Activated naive CD4-positive, alpha-beta T cell treated with Interleukin-2 at 50 U/mL for 16 hours (primary cell): ENCODE data around the gene PIWIL1.

Experiments used
- DNase-seq: peaks from one replicate; pipeline ENCODE4 v3.0.0-alpha.2; 2020

PIWIL1 gene

DNA sequence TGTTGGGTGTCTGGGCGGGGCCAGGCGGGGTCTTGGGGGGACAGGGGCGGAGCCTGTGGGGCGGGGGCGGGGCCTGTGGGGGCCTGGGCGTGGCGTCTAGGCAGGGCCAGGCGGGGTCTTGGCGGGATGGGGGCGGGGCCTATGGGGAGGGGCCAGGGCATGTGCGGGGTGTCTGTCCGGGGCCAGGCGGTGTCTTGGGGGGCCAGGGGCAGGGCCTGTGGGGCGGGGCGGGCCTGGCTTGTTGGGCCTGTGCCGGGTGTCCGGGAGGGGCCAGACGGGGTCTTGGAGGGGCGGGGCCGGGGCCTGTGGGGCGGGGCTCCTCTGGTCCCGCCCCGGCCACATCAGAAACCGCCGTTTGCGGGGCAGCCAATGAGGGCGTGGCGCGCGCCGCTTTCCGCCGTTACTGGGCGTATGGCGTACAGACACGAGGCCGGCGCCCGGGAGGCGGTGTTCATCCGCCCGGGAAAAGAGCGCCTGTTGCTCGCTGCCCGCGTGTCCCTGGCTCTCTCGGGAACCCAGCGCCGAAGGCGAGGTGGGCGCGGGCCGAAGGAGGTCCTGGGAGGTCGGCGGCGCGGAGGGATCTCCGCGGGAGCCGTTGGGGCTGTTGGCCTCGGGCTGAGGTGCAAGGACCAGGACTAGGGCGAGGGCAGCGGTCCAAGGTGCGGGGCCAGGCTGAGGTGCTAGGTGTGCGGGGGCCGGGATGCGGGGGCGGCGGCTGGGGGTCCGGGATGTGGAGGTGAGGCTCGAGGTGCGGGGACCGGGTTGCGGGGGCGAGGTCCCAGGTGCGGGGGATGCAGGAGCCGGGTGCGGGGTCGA lies at the start of gene PIWIL1:
PIWIL1 (plus strand) TSS at position 400 of the 816 bp plus-strand sequence. CDS start 4,705 bp downstream, outside the sequence.
- DNase-seq: no peak

DNA sequence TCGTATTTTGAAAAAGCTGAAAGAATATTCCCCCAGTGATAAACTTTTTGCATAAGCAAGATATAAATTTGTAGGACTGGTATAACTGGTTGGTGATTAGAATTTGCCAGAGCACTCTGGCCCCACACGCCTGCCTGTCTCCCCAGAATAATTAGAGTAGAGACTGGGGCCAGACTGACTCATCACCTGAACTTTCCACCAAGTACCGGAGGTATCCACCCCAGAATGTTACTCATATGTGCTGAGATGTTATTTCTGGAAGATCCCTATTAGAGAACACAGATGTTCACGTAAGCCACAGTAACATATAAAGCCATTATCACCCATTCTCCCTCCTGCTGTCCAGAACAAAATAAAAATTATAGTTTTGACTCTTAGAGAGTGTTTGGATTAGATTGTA lies 49.5 kb upstream of the PIWIL1 start:
- DNase-seq: no peak

DNA sequence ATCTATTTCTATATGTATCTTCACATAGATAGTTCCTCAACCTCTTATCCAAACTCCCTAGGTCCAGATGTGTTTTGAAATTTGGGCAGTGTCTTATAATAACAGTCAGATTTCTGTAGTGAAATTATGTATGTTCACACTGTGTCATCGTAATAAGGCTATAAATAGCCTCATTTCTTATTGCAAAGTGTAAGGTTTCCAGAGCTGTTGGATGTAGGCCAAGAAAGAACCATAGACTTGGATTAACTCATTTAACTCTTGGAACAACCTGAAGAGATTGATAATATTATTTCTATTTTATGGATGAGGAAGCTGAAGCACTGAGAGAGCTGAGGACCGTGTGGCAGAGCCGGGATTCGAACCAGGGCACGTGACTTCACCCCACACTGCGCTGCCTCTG lies 49.0 kb upstream of the PIWIL1 start:
- no peak for DNase-seq

DNA sequence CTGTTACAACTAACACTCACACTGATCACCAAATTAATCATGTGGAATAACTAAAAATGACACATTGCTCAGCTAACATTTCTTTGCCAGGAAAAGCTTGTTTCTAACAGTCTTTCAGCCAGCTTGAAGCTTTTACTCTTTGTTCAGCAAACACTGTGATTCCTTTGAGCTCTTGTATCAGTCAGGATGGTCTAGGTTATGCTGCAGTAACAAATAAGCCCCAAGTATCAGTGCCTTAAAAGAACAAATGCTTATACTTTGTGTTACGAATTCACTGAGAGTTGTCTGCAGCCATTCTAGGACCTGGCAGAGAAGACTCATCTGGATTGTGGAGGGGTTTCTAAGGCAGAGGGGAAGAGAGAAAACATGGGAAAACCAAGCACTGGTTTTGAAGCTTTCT lies 47.6 kb upstream of the PIWIL1 start:
- DNase-seq: no peak

DNA sequence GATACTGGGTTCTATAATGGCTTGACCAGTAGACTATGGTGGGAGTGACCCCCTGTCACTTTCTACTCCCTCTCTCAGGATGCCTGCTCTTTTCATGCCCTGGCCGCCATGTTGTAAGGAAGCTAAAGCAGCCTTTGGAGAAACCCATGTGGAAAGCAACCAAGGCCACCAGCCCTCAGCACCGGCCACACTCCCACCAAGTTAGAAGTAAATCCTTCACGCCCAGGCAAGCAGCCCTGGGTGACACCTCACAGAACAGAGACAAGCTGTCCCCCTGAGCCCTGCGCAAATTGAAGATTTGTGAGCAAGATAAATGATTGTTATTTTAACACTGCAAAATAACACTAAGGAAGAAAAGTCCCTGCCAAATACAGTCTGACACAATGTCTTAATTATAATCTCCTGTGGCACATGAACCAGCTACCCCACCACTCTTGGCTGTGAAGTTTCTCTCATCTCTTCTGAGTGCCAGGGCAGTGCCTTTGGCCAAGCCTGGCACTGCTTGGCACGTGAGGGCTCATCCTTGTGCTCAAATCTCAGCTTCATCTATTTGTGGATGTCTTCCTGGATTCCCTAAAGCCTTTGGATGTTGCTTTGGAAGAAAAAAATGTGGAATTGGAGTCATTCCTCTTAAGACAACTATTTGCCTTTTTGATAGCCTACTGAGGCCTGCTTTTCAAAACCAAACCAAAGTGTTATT lies 39.2 kb upstream of the PIWIL1 start:
- DNase-seq: no peak

DNA sequence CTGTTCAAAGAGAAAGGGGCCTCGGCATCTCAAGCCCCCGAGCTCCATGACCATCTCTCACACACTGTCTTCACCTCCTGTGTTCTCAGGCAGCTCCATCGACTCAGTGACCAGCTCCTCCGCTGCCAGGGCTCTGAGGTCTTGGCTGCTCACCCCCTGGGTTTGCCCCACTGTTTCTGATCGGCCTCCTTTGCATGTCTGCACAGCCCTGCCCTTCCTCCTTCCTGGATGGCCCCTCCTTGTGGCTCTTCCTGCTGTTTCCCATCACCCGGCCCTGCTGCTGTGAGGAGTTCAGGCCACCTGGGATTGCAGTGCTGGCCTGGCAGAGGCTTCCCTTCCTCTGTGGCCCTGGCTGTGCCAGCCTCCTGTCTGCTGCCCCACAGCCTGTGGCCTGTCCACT lies 38.1 kb upstream of the PIWIL1 start:
- no peak for DNase-seq

DNA sequence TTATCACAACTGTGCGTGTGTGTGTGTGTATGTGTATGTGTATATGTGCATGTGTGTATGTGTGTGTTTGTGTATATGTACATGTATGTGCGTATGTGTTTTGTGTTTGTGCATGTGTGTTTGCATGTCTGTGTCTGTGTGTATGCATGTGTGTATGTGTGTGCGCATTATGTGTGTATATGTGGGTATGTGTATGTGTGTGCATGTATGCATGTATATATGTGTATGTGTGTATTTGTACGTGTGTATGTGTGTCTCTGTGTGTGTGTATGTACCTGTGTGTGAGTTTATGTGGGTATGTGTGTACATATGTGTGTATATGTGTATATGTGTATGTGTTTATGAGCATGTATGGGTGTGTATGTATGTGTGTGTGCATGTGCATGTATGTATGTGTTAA lies 37.6 kb upstream of the PIWIL1 start:
- no peak for DNase-seq

DNA sequence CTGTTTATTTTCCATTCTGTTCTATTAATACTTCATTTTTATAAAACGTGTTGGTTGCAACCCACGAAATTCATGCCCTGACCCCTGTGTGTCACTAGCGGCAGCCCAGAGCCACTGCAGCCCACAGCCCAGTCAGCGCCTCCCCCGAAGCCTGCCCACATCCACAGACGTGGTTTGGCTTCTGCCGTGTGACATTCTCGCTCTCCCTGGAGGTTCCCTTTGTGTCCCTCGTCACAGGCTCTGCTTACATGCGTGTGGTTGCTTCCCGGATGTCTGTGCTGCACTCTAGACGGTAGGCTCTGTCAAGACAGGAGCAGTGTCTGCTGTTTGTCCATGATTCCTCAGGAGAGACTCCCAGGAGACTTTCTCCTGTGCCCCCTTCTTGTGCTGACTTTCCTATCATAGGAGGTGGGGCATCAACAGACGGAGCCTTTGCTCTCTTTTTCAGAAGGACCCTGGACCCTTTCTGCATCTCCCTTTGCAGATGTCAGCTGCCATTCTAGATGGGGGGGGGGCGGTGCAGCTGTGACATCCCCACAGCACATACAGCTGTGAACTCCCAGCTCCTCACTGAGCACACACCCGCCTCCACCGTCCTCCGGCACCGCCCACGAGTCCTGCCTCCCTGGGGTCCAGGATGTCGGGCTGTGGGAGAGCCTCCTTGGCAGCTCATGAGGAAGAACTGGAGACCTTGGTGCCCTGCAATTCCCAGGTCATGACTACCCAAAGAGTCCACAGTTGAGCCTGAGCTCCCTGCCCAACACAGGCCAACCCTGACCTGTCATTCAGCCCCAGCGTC lies 36.8 kb upstream of the PIWIL1 start:
- no peak for DNase-seq

DNA sequence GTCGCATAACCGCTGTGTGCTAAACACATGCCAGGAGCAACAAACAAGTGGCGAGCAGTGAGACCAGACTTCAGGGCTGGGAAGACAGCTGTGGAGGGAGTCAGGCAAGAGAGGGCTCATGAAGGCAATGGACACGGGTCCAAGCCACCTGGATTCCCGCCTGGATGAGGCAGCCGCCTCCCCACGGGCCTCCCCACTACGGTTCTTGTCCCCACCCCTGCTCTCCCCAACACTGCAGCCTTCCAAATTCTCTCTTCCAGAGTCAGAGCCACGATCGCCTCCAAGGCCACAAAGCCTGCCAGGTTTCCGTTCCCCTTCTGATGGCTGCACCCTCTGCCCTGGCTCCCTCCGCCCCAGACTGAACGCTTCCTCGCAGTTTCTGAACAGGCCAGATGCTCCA lies 36.1 kb upstream of the PIWIL1 start:
- no peak for DNase-seq

DNA sequence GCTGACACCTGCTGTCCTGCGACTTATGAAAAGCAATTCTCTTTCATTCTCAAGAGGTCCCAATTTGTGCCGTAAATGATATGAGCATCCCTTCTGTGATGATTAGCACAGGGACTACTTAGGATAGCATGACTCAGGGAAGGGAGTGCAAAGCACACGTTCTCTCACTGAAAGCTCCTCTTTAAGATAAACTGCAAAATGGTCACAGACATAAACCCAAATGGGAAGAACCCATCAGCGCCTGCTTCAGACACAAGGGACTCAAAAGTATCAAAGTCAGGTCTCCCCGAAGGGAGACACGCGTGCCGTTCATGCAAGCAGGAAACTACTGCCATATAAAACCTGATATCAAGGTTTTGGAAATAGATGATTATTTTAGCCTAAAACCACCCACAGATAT lies 33.9 kb upstream of the PIWIL1 start:
- DNase-seq: no peak

DNA sequence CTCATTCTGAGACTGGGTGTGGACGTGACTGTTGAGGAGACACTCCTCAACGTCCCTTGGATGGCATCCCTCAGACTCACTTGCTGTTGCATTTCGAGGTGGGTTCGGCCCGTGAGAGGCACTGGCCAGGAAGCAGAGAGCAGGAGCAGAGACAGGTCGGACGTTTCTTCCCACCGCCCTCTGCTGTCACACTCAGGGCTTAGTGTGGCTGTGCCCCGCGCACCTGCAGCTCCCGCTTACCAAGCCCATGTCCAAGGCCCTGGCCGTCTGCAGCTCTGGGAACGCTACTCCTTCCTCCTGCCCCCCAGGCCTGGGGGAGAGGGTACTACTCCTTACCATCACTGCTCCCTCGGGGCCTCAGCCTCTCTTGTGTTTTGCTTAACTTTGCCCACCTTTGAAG lies 29.8 kb upstream of the PIWIL1 start:
- DNase-seq: no peak

DNA sequence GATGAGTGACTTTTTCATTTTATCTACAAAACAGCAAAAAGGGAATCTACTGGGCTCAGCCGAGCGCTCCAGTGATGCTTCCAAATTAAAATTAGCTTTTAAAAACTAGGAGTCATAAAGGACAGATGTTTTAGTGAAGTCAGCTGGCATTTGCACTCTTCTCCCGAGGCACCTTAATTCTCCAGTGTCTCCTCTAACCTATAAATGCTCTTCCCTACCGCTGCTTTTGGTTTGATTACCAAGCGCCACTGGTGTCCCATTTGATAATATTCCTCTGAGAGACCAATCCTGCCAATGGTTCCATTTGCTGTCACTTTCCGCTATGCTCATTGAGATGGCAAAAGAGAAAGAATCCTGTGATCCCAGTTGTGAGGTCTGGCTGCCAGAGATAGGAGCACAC lies 29.3 kb upstream of the PIWIL1 start:
- no peak for DNase-seq

DNA sequence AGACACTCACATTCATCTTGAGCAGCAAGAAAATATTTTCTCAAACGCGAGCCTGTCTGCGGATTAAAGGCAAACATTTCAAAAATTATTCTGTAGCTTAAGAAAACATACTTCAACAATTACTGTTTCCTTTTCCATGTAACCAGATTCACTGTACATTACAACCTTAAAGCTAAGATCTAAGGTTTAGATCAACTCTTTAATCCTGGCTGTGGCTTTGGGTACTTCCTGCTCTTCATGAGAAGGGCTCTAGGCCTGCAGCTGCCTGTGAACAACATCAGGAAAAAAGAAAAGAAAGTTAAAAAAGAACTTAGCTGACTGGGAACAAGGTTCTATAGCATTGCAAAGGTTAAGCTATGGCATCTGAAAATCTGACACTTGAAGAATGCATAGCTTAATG lies 21.4 kb upstream of the PIWIL1 start:
- no peak for DNase-seq

DNA sequence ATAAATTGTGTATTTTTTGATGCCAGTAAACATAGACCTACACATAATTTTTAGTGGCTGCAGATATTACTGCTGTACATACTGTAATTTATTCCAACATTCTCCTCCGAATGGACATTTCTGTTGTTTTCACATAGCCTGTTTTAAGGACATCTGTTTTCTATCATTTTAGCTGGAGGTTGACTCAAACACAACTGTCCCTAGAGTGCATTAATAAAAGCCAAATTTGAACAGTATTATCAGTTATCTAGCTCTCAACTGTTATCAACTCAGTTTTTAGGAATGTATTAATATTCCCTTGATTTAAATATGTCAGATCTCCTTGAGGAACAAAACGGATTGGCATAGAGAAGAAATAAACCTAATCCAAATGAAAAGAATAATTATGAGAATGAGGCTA lies 17.2 kb upstream of the PIWIL1 start:
- no peak for DNase-seq

DNA sequence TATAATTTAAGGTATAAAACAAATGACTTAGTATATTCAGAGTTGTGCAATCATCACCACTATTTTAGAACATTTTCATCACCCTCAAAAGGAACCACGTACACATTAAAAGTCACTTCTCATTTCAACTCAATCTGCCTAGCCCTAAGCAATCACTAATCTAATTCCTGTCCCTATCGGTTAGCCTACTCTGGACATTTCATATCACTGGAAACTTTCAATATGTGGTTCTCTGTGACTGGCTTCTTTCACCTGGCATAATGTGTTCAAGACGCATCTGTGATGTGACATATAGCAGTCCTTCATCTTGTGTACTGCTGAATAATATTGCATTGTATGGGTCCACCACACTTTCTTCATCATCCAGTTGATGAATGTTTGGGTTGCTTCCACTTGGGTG lies 15.4 kb upstream of the PIWIL1 start:
- DNase-seq: no peak

DNA sequence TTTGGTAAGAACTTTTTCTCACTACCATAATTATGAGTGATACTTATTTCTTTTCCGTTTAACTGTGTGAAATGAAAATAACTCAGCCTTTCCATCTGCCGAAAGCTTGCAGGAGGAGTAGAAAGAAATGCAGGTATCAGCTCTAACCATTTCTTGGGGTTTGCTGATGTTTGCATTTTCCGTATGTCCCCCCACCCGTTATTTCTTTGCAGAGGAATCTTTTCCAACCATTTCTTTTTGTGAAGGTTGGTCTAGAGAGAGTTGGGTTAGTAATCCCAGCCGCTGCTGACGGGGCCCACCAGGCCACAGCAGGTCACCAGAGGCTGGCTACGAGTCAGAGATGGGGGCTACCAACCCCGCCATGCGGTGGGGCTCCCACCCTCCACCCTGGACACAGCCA lies 7.0 kb upstream of the PIWIL1 start:
- no peak for DNase-seq

DNA sequence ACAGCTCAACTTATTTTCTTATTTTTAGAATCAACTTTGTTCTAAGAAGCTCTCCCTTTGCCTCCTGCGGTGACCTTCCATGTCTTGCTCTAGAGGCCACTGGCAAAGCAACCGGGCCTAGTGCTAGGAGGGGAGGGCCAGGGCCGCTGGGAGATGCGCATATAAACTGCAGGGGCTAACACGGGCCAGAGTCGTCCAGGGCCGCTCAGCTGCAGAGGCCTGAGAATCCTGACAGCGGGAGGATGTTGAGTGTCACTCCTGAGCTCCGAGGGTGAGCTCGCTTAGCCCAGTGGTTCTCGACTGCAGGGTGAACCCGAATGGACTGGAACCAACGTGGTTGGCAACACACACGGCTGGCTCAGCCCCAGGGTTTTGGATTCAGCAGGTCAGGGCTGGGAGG lies 6.5 kb upstream of the PIWIL1 start:
- no peak for DNase-seq

DNA sequence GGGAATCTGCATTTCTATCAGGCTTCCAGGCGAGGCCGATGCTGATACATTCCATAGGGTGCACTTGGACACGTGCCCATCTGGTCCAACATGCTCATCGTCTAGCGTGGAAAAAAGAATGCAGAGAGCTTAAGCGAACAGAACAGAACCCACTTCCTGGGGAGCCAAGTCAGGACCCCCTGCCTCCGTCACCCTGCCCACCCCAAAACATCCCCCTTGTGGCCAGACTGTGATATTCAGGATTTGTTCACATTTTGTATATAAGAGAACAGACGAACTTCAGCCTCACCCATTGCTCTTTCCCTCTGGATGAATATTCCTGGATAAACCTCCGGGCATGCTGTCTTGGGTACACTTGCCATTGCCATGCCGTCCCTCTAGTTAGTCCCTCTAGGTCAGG lies 4.3 kb upstream of the PIWIL1 start:
- no peak for DNase-seq

DNA sequence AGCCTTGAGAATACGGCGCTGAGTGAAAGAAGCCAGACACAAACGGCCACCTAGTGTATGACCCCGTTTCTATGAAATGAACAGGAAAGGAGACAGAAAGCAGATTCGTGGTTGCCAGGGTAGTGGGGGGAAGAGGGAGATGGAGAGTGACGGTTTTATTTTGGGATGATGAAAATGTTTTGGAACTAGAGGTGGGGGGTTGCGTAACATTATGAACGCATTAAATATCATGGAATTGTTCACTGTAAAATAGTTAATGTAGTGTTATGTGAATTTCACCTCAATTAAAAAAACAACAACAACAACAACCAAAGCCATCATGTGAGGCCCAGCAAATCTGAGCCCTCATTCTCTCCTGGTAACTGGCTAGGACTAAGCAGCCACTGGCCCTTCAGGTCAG lies 3.3 kb upstream of the PIWIL1 start:
- DNase-seq: no peak

DNA sequence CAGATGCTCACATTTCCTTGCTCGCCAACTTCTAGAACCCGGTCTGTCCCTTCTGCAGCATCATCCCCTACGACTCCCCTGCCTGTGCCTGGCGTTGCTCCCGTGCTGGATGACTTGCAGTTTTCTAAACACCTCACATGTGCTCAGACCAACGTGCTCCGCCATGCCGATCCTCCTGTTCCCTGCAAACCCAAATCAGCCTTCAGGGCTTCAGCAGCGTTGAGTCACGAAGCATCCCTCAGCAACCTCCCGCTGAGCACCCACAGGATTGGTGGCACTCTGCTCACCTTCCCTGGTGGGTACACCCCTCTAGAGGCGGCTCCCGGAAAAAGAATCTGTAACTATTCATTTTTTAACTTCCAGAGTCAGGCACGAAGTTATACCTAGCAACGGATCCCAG lies 2.8 kb upstream of the PIWIL1 start:
- no peak for DNase-seq

DNA sequence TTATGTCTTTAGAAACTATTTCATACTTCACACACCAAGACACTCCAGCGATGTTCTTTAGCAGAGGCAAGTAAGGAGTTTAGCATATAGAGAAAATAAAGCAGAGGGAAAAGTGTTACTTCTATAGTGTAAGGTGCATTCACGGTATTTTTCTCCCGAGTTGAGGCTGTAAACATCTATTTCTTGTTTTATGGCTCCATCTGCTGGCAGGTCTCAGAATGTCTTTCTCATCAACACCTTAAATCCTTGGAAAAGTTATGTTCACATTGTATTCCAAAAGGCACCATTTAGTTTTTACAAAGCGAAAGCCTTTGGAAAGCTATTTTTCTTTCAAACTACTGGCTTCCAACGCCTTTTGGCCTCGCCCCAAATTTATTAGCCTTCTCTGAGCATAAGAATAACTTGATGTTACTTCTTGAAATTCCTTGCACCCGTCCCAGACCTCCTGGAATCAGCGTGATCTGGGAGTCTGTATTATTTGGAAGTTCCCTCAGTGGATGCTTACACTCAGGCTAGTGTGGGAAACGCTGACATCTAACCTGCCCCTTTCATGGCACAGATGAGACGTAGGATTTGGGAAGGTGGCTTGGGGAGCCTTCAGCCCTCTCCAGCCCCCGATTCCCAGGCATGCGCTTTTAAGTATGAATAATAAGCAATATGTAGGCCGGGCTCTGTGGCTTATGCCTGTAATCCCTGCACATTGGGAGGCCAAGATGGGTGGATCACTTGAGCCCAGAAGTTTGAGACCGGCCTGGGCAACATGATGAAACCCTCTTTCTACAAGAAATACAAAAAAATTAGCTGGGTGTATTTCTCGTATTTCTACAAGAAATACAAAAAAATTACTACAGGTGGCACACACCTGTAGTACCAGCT lies 1.9 kb upstream of the PIWIL1 start:
- no peak for DNase-seq

DNA sequence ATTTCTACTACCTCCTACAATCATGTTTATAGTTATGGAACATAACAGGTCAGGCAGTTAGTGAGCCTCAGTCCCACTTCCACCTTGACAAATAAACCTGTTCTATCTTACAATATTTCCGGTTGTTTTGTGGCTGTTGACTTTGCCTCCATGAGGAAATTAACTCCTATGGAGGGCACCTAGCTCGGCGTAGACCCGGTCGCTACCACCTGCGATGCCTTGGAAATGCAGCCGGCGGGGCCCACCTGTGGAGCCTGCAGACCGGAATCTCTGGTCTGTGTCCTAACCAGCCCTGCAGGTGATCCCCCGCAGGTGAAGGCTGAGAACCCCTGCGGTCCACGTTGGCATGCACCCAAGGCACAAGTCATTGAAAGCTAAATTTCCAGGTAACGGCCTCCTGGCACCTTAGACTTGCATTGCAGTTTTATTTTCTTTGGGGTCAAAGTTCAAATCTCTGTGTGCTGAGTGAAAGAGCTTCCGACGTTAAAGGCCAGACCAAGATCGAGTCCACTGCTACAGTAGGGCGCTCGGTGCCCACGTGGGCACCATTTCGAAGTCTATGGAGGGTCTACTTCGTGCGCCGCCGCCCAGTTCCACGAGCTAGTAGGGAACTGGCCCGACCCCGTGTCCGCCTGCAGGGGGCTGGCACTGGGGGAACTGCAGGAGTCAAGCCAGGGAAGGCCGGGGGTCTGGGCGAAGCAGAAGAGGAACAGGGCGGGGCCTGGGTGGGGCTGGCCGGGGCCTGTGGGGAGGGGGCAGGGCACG lies 782 bp upstream of the PIWIL1 start:
- DNase-seq: no peak
